Keratinocyte (primary cell): ENCODE results near the gene OR6J1. TPM values are rescaled to one million over a fixed set of nuclear protein-coding genes. Genes with fewer than 3 reads are reported as not detected.

Source experiments
- DNase-seq: peaks from one replicate; pipeline ENCODE4 v3.0.0-alpha.2; 2011; ENCODE audit warnings: low read depth, missing footprints, low spot score
- FAIRE-seq: peaks from 2 replicates; lab custom pipeline; 2011; peaks lifted over from hg19 to GRCh38; lab: Jason Lieb, UNC
- H2AFZ ChIP-seq: 2 replicates; pipeline ENCODE4 v1.6.0; 2012; ENCODE audit warnings: low read length, control low read depth, inconsistent platforms; ENCODE audit not compliant: control insufficient read depth
- H3K27ac ChIP-seq: 2 replicates; pipeline ENCODE4 v1.5.1; 2011; ENCODE audit warnings: low read length; ENCODE audit not compliant: control insufficient read depth, insufficient read depth
- H3K27me3 ChIP-seq: 3 replicates; pipeline ENCODE4 v1.6.0; 2011; ENCODE audit warnings: low read length; ENCODE audit not compliant: control insufficient read depth, insufficient read depth; ENCODE audit errors: extremely low read depth
- H3K36me3 ChIP-seq, 2 experiments: 2 replicates in 1 of 2; 3 replicates in 1 of 2; pipeline ENCODE4 v1.5.1; 2011; ENCODE audit warnings: low read length in 2 of 2, mild to moderate bottlenecking in 1 of 2; ENCODE audit not compliant: control insufficient read depth in 2 of 2, insufficient read depth in 2 of 2; ENCODE audit errors: extremely low read depth in 1 of 2
- H3K4me1 ChIP-seq: 3 replicates; pipeline ENCODE4 v1.5.1; 2011; ENCODE audit warnings: low read length; ENCODE audit not compliant: control insufficient read depth, insufficient read depth; ENCODE audit errors: extremely low read depth
- H3K4me2 ChIP-seq: 3 replicates; pipeline ENCODE4 v1.6.0; 2011; ENCODE audit warnings: low read depth, low read length; ENCODE audit not compliant: control insufficient read depth, insufficient read depth; ENCODE audit errors: extremely low read depth
- H3K4me3 ChIP-seq, 3 experiments: fragments of 200-600 bp in 1 of 3; sonication (generic) in 1 of 3; 2 replicates in 2 of 3; 3 replicates in 1 of 3; pipeline ENCODE4 v1.5.1; 2011 to 2016; ENCODE audit warnings: low read length in 3 of 3, mild to moderate bottlenecking in 3 of 3, control low read depth in 2 of 3, inconsistent platforms in 1 of 3, low read depth in 1 of 3, mixed read lengths in 1 of 3, mixed run types in 1 of 3, moderate library complexity in 1 of 3; ENCODE audit not compliant: control insufficient read depth in 2 of 3, insufficient read depth in 2 of 3; ENCODE audit errors: extremely low read depth in 1 of 3
- H3K79me2 ChIP-seq: 2 replicates; pipeline ENCODE4 v1.6.0; 2012; ENCODE audit warnings: low read length; ENCODE audit not compliant: control insufficient read depth, insufficient read depth
- H3K9ac ChIP-seq: 3 replicates; pipeline ENCODE4 v1.6.0; 2011; ENCODE audit warnings: low read length; ENCODE audit not compliant: control insufficient read depth, insufficient read depth; ENCODE audit errors: extremely low read depth
- H3K9me1 ChIP-seq: 3 replicates; pipeline ENCODE4 v1.6.0; 2011; ENCODE audit warnings: low read length; ENCODE audit not compliant: control insufficient read depth, insufficient read depth; ENCODE audit errors: extremely low read depth
- H3K9me3 ChIP-seq: 2 replicates; pipeline ENCODE4 v1.5.1; 2012; ENCODE audit warnings: low read depth, low read length; ENCODE audit not compliant: control insufficient read depth
- H4K20me1 ChIP-seq: 3 replicates; pipeline ENCODE4 v1.6.0; 2011; ENCODE audit warnings: low read length; ENCODE audit not compliant: control insufficient read depth, insufficient read depth; ENCODE audit errors: extremely low read depth
- CTCF ChIP-seq, 3 experiments: IDR thresholded peaks in 1 of 3; conservative IDR thresholded peaks in 1 of 3; optimal IDR thresholded peaks in 1 of 3; 2 replicates in 2 of 3; 3 replicates in 1 of 3; pipeline versions ENCODE3 to v1.5.1; 2011; ENCODE audit warnings: low read length in 3 of 3, mild to moderate bottlenecking in 3 of 3, moderate library complexity in 2 of 3, control low read depth in 1 of 3, inconsistent platforms in 1 of 3; ENCODE audit not compliant: insufficient read depth in 2 of 3; ENCODE audit errors: extremely low read depth in 1 of 3
- EZH2 ChIP-seq: IDR thresholded peaks from one replicate; pipeline ENCODE4 v1.6.1; 2012; ENCODE audit warnings: inconsistent platforms, mild to moderate bottlenecking, low read length, moderate library complexity
- dilution Hi-C: fragments of 300-500 bp; cut with MboI; formaldehyde crosslinking; loops from one replicate; pipeline ENCODE4 v1.7.0; 2020; ENCODE audit warnings: low sequenced_read_pairs; ENCODE audit not compliant: extremely low pct_ligation_motif_present
- polyA plus RNA-seq, 5 experiments: library from polyadenylated mRNA; depleted of rRNA in 3 of 5; stranded (reverse) in 3 of 5; stranded (forward) in 1 of 5; unstranded in 1 of 5; fragments of >200 nt; gene quantifications; 1 replicate in 1 of 5; 2 replicates in 3 of 5; 3 replicates in 1 of 5; pipeline versions ENCODE4 v1.2.1 to v1.2.3, GENCODE V29; 2011 to 2012; ENCODE audit warnings: missing spikeins in 2 of 5, low read depth in 1 of 5, low replicate concordance in 1 of 5

Gene OR6J1
- polyA plus RNA-seq, 1 donor (not counting 4 experiments of a cell fraction or from before 2014, with no cell fraction given), result not detected

- dilution Hi-C loops, result no loop called here
- Histone ChIP-seq H3K4me2 (peak overlapping the region; percentile 44), H3K27ac (peak overlapping the region; percentile 45), H3K36me3 (peaks cover 11 to 13% of the 10 kb centered on the region in 2 experiments), H3K9ac (no peak overlapping the region), H3K4me1 (peaks cover 18% of the 10 kb centered on the region), H3K4me3 (no peak overlapping the region), H3K9me3 (no peaks in the 10 kb centered on the region), H3K79me2 (no peaks in the 10 kb centered on the region), H3K9me1 (no peaks in the 10 kb centered on the region), H3K27me3 (no peaks in the 10 kb centered on the region), H2AFZ (no peak overlapping the region), H4K20me1 (no peaks in the 10 kb centered on the region)
- TF ChIP-seq EZH2, result no peak
- no peak for TF ChIP-seq CTCF (optimal IDR thresholded peaks at IDR 0.05 in 1 of 3, IDR thresholded peaks at IDR 0.05 in 1 of 3, conservative IDR thresholded peaks at IDR 0.05 in 1 of 3; ENCODE audit: extremely low read depth in 1 of 3, insufficient read depth in 2 of 3, low read length in 3 of 3)
- DNase-seq (no peak), FAIRE-seq (no peak)
Measured at GRCh38 chr14:22613736-22614239, 30.4 kb downstream of the OR6J1 start.

DNA sequence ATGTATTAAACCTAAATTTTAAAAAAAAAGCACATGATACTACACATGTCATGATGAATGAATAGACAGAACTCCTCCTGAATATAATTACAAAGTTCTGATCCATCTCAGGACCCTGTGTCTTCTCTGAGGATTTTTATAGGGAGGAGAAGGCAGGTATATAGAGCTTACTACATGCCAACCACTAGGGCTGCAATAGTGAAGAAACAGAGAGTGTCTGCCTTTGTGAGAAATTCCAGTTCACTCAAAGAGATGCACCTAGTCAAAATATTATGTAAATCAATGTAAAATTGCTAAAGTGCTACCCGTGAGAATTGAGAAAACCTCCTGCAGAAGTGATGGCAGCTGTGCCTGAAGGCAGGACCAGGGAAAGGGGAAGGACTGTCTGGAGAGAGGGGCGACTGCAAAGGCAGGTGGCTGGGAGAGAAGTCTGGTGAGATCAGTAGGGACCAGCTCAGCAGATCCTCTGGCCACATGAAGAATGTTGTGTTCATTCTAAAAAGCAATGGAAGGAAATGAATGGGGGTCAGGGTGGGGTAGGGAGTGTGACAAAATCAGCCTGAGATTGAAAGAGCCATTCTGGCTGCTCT is 31.0 kb downstream of the OR6J1 start:
- Histone ChIP-seq H4K20me1 (no peaks in the 10 kb centered on the region), H3K4me1 (peaks cover 18% of the 10 kb centered on the region), H3K9me1 (no peaks in the 10 kb centered on the region), H3K9me3 (no peaks in the 10 kb centered on the region), H3K36me3 (peaks cover 12 to 13% of the 10 kb centered on the region in 2 experiments), H2AFZ (no peak overlapping the region), H3K79me2 (no peaks in the 10 kb centered on the region), H3K4me2 (no peak overlapping the region), H3K27ac (peak overlapping the region; percentile 45), H3K27me3 (no peaks in the 10 kb centered on the region), H3K4me3 (no peak overlapping the region), H3K9ac (no peak overlapping the region)
- FAIRE-seq (no peak), DNase-seq (no peak)
- TF ChIP-seq CTCF (optimal IDR thresholded peaks at IDR 0.05 in 1 of 3, IDR thresholded peaks at IDR 0.05 in 1 of 3, conservative IDR thresholded peaks at IDR 0.05 in 1 of 3; ENCODE audit: extremely low read depth in 1 of 3, insufficient read depth in 2 of 3, low read length in 3 of 3), result peak in 1 of 3 experiments; percentile 15
- TF ChIP-seq EZH2, result no peak
- dilution Hi-C loops, result no loop called here
